Central memory CD8-positive, alpha-beta T cell (primary cell): ENCODE results near the gene DAB2.

Experiments used
- ATAC-seq: fragments of 150-1000 bp; cut with Tn5 transposase; replicated peaks from 2 replicates; pipeline ENCODE4 v1.10.0; 2022; ENCODE audit warnings: mild to moderate bottlenecking, moderate FRiP score, moderate number of reproducible peaks; ENCODE audit not compliant: poor library complexity, severe bottlenecking; ENCODE audit errors: extremely low read depth
- DNase-seq, 2 donors: peaks; one replicate each; pipeline ENCODE4 v3.0.0; 2021; ENCODE audit warnings: low spot score in 2 of 2
- H3K27ac Mint-ChIP-seq: one replicate; pipeline ENCODE4 v1.8.0; 2022; ENCODE audit warnings: low read depth, mild to moderate bottlenecking, moderate library complexity, mixed read lengths
- H3K27me3 Mint-ChIP-seq: one replicate; pipeline ENCODE4 v1.8.0; 2022; ENCODE audit warnings: mixed read lengths
- H3K36me3 Mint-ChIP-seq: one replicate; pipeline ENCODE4 v1.8.0; 2022; ENCODE audit warnings: mild to moderate bottlenecking, moderate library complexity, mixed read lengths; ENCODE audit not compliant: insufficient read depth
- H3K4me1 Mint-ChIP-seq: one replicate; pipeline ENCODE4 v1.8.0; 2022; ENCODE audit warnings: mixed read lengths
- H3K4me3 Mint-ChIP-seq: one replicate; pipeline ENCODE4 v1.8.0; 2022; ENCODE audit warnings: mild to moderate bottlenecking, moderate library complexity, mixed read lengths
- H3K9me3 Mint-ChIP-seq: one replicate; pipeline ENCODE4 v1.8.0; 2022; ENCODE audit warnings: mixed read lengths

Gene DAB2

GRCh38 chr5:39442991-39443390 is 18.2 kb upstream of the DAB2 start:
- no peaks in the 10 kb centered on the region for H3K4me1 Mint-ChIP-seq
- H3K36me3 Mint-ChIP-seq: no peaks in the 10 kb centered on the region
- H3K27ac Mint-ChIP-seq: no peak overlapping the region
- no peak overlapping the region for H3K4me3 Mint-ChIP-seq
- ATAC-seq (no peak), DNase-seq (no peak)
- H3K27me3 Mint-ChIP-seq: peaks cover 9% of the 10 kb centered on the region
- no peaks in the 10 kb centered on the region for H3K9me3 Mint-ChIP-seq

- no peak for DNase-seq
- Mint-ChIP-seq H3K4me1 (no peaks in the 10 kb centered on the region), H3K27ac (no peak overlapping the region), H3K36me3 (no peaks in the 10 kb centered on the region), H3K27me3 (peaks cover 9% of the 10 kb centered on the region), H3K4me3 (no peak overlapping the region), H3K9me3 (no peaks in the 10 kb centered on the region)
- ATAC-seq: no peak
Measured at GRCh38 chr5:39441838-39442237, 17.1 kb upstream of the DAB2 start.

DNA sequence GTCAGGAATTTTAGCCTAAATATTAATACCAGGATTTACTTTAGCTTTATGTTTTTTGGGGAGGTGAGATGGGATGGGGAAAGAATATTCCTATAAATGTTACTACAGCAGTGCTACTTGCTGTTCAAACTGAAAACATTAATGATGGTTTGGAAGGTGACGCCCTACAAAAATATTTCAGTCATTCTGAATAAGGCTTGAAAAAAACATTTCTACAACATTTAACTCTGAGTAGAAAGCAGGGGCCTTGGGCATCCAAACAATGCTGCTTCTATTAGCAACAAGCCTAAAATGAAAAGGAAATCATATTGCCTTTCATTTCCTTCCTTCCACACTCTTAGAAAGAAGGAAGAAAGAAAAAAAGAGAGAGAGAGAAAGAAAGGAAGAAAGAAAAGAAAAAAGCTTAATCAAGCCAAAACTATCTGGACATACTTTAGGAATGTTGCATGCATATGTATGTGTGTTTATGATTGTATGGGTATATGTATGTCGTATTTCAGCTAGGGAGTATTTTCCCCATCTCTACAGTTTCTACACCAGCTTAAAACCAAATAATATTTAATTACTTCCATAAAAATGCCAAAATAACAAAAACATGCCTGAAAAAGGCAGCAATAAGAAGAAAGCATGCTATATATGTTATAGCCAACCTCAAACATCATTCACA is 16.3 kb upstream of the DAB2 start:
- Mint-ChIP-seq H3K36me3 (no peaks in the 10 kb centered on the region), H3K27ac (no peak overlapping the region), H3K27me3 (peaks cover 9% of the 10 kb centered on the region), H3K9me3 (no peaks in the 10 kb centered on the region), H3K4me3 (no peak overlapping the region), H3K4me1 (no peaks in the 10 kb centered on the region)
- ATAC-seq: no peak
- DNase-seq: no peak

GRCh38 chr5:39440192-39440957 is 15.6 kb upstream of the DAB2 start:
- no peak for DNase-seq
- no peak overlapping the region for H3K4me3 Mint-ChIP-seq
- ATAC-seq: no peak
- no peaks in the 10 kb centered on the region for H3K36me3 Mint-ChIP-seq
- no peak overlapping the region for H3K27ac Mint-ChIP-seq
- H3K9me3 Mint-ChIP-seq: no peaks in the 10 kb centered on the region
- H3K4me1 Mint-ChIP-seq: no peaks in the 10 kb centered on the region
- peaks cover 9% of the 10 kb centered on the region for H3K27me3 Mint-ChIP-seq

- no peak overlapping the region for H3K4me3 Mint-ChIP-seq
Measured at GRCh38 chr5:39439582-39440162, 14.9 kb upstream of the DAB2 start.

DNA sequence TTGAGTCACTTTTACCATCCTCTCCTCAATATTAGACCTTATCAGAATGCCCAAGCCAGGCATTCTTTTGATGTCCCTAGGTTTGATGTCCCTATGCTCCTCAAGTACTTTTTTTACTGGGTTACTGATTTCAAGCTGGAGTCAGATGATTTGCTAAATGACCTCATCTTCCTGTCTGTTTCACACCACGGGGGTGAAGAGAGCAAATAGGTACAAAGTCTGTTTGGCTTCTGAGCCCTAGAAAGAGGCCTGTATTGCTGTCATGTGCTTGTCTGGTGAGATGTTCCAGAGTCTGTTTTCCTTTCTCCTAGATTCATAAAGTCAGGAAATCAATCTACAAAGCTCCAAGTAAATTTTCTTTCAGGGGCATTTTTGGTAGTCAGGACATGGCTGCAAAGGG is 12.7 kb upstream of the DAB2 start:
- Mint-ChIP-seq H3K9me3 (no peaks in the 10 kb centered on the region), H3K4me1 (no peaks in the 10 kb centered on the region), H3K4me3 (no peak overlapping the region), H3K27me3 (peaks cover 9% of the 10 kb centered on the region), H3K27ac (no peak overlapping the region), H3K36me3 (no peaks in the 10 kb centered on the region)
- ATAC-seq (no peak), DNase-seq (no peak)

More at GRCh38 chr5:39439582-39440162, 14.9 kb upstream of the DAB2 start:
- H3K9me3 Mint-ChIP-seq: no peaks in the 10 kb centered on the region
- H3K27ac Mint-ChIP-seq: no peak overlapping the region
- no peaks in the 10 kb centered on the region for H3K36me3 Mint-ChIP-seq
- peaks cover 9% of the 10 kb centered on the region for H3K27me3 Mint-ChIP-seq
- ATAC-seq: no peak
- DNase-seq: no peak
- no peaks in the 10 kb centered on the region for H3K4me1 Mint-ChIP-seq

GRCh38 chr5:39433848-39434247 is 9.1 kb upstream of the DAB2 start:
- no peaks in the 10 kb centered on the region for H3K9me3 Mint-ChIP-seq
- peaks cover 6% of the 10 kb centered on the region for H3K27me3 Mint-ChIP-seq
- H3K36me3 Mint-ChIP-seq: no peaks in the 10 kb centered on the region
- H3K27ac Mint-ChIP-seq: no peak overlapping the region
- no peak for DNase-seq
- no peak for ATAC-seq
- H3K4me1 Mint-ChIP-seq: no peaks in the 10 kb centered on the region
- no peak overlapping the region for H3K4me3 Mint-ChIP-seq

DNA sequence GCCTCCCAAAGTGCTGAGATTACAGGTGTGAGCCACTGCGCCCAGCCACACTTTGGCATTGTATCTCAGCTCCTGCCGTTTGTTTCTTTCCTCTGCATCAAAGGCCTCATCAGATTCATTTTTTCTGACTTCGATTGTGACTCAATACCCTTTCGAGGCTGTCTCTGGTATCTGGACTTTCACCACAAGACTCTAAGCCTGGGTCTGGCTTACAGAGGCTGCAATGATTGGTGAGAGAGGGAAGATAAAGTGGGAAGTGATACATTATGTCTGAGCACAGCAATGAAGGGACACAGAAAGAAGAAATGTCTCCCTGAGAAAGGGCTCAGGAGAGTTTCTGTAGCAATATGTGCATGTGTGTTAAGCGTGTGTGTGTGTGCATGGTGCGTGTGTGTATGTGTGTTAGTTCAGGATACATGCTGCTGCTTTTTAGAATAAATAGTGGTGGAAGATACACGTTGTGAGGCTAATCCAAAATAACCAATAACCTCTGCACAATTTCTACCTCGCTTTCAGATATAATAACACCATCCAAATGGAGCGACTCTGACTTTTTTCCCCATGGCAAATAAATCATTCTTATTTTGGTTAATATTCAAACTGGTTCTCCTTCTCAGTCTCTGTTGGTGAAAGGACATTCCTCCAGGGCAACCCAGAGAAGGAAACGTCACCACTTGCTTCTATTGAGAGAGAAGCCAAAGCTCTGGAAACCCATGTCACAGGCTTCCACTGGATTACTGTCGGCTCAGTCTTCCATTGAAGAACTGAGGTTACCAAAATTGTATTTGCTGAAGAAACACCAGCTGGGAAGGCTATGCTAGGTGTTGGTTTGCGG is 8.1 kb upstream of the DAB2 start:
- H3K4me1 Mint-ChIP-seq: no peaks in the 10 kb centered on the region
- H3K9me3 Mint-ChIP-seq: no peaks in the 10 kb centered on the region
- H3K4me3 Mint-ChIP-seq: no peak overlapping the region
- no peaks in the 10 kb centered on the region for H3K36me3 Mint-ChIP-seq
- H3K27me3 Mint-ChIP-seq: peaks cover 15% of the 10 kb centered on the region
- DNase-seq: no peak
- ATAC-seq: no peak
- H3K27ac Mint-ChIP-seq: no peak overlapping the region

DNA sequence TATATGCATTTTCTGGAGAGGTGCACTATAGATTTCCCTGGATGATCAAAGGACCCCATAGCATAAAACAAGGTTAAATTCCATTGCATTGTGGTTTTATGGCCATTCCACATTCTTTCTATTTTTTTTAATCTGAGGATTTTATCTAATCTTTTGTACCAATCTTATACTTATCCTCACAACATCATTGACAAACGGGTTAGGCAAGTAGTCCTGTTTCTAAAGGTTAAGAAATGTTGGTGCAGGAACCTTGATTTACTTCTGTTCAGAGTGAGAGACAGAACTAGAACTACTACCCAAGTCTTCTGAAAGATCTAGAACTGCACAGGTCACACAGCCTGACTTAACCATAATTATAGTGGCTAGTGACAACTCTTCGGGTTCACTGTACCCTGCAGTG is 5.7 kb upstream of the DAB2 start:
- Mint-ChIP-seq H3K4me3 (no peak overlapping the region), H3K36me3 (no peaks in the 10 kb centered on the region), H3K27me3 (peaks cover 40% of the 10 kb centered on the region), H3K27ac (no peak overlapping the region), H3K9me3 (no peaks in the 10 kb centered on the region), H3K4me1 (no peaks in the 10 kb centered on the region)
- DNase-seq: no peak
- no peak for ATAC-seq

DNA sequence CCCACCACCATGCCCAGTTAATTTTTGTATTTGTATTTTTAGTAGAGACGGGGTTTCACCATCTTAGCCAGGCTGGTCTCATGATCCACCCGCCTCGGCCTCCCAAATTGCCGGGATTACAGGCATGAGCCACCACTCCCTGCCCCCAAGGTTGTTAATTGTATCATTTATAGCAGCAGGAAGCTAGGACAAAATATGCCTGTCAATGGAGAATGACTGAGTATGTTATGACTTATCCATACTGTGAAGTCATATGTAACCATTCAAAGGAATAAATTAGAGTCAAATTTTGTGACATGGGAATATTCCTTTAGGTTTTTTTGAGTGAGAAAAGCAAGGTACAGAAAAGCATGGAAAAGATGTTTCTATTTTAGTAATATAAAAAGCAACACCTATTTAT is 3.9 kb upstream of the DAB2 start:
- no peak overlapping the region for H3K27ac Mint-ChIP-seq
- H3K4me3 Mint-ChIP-seq: no peak overlapping the region
- DNase-seq (no peak), ATAC-seq (no peak)
- peaks cover 50% of the 10 kb centered on the region for H3K27me3 Mint-ChIP-seq
- H3K4me1 Mint-ChIP-seq: peaks cover 6% of the 10 kb centered on the region
- no peaks in the 10 kb centered on the region for H3K9me3 Mint-ChIP-seq
- no peaks in the 10 kb centered on the region for H3K36me3 Mint-ChIP-seq

DNA sequence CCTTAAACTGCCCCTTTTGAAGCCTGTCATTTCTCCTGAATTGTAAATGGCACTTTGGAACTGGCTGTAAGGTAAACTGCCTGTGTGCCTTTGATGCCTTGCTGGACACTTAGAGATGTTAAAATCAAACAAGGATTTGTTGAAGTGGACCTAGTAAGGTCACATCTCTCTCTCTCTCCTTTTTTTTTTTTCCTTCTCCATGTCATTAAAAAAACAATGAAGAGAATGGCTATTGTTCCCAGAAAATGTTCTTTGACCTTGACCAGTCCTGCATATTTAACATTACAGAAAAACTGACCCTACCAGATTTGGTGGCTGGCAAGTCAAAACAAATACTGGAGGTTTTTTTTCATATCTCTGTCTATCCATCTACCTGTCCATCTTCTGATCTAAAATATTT is 2.9 kb upstream of the DAB2 start:
- Mint-ChIP-seq H3K4me3 (no peak overlapping the region), H3K36me3 (no peaks in the 10 kb centered on the region), H3K9me3 (no peaks in the 10 kb centered on the region), H3K4me1 (peaks cover 6% of the 10 kb centered on the region), H3K27ac (no peak overlapping the region), H3K27me3 (peaks cover 50% of the 10 kb centered on the region)
- ATAC-seq: no peak
- DNase-seq: no peak

GRCh38 chr5:39427229-39427628 is 2.4 kb upstream of the DAB2 start:
- Mint-ChIP-seq H3K9me3 (no peaks in the 10 kb centered on the region), H3K4me3 (no peak overlapping the region)

More at GRCh38 chr5:39427229-39427628, 2.4 kb upstream of the DAB2 start:
- no peaks in the 10 kb centered on the region for H3K36me3 Mint-ChIP-seq
- DNase-seq (no peak), ATAC-seq (no peak)
- no peak overlapping the region for H3K27ac Mint-ChIP-seq
- H3K27me3 Mint-ChIP-seq: peaks cover 50% of the 10 kb centered on the region
- peaks cover 6% of the 10 kb centered on the region for H3K4me1 Mint-ChIP-seq
